ENCODE data around the gene BCL11B.

BCL11B gene

GRCh38 chr14:99203801-99204200 lies 68.2 kb downstream of the BCL11B start:
- no peaks in the 10 kb centered on the region for H3K4me1 ChIP-seq (ENCODE audit: control insufficient read depth, insufficient read depth, low read length)
- H3K4me3 ChIP-seq (ENCODE audit: low read length in 2 of 2), result no peak overlapping the region
- no peak overlapping the region for H3K9ac ChIP-seq (ENCODE audit: low read length in 2 of 2)
- no peak overlapping the region for H3K27ac ChIP-seq (ENCODE audit: low read length)
- no peaks in the 10 kb centered on the region for H3K9me3 ChIP-seq (ENCODE audit: control insufficient read depth in 2 of 2, low read length in 2 of 2)
- H3K27me3 ChIP-seq (ENCODE audit: control insufficient read depth in 1 of 2, insufficient read depth in 2 of 2, low read length in 2 of 2), result peaks cover 0 to 2% of the 10 kb centered on the region in 2 donors
- H3K36me3 ChIP-seq (ENCODE audit: control insufficient read depth in 2 of 2, insufficient read depth in 2 of 2, low read length in 2 of 2), result no peaks in the 10 kb centered on the region

GRCh38 chr14:99203080-99203479 lies 68.9 kb downstream of the BCL11B start:
- H3K9me3 ChIP-seq (ENCODE audit: control insufficient read depth in 2 of 2, low read length in 2 of 2), result no peaks in the 10 kb centered on the region
- H3K27ac ChIP-seq (ENCODE audit: low read length), result no peak overlapping the region
- no peak overlapping the region for H3K4me3 ChIP-seq (ENCODE audit: low read length in 2 of 2)
- H3K36me3 ChIP-seq (ENCODE audit: control insufficient read depth in 2 of 2, insufficient read depth in 2 of 2, low read length in 2 of 2), result no peaks in the 10 kb centered on the region
- H3K27me3 ChIP-seq (ENCODE audit: control insufficient read depth in 1 of 2, insufficient read depth in 2 of 2, low read length in 2 of 2), result peaks cover 0 to 2% of the 10 kb centered on the region in 2 donors
- H3K9ac ChIP-seq (ENCODE audit: low read length in 2 of 2), result no peak overlapping the region
- H3K4me1 ChIP-seq (ENCODE audit: control insufficient read depth, insufficient read depth, low read length), result no peaks in the 10 kb centered on the region

- Histone ChIP-seq H3K9me3 (ENCODE audit: control insufficient read depth in 2 of 2, low read length in 2 of 2) (no peaks in the 10 kb centered on the region), H3K4me3 (ENCODE audit: low read length in 2 of 2) (no peak overlapping the region), H3K9ac (ENCODE audit: low read length in 2 of 2) (no peak overlapping the region), H3K36me3 (ENCODE audit: control insufficient read depth in 2 of 2, insufficient read depth in 2 of 2, low read length in 2 of 2) (no peaks in the 10 kb centered on the region), H3K27me3 (ENCODE audit: control insufficient read depth in 1 of 2, insufficient read depth in 2 of 2, low read length in 2 of 2) (peaks cover 0 to 2% of the 10 kb centered on the region in 2 donors), H3K27ac (ENCODE audit: low read length) (no peak overlapping the region), H3K4me1 (ENCODE audit: control insufficient read depth, insufficient read depth, low read length) (no peaks in the 10 kb centered on the region)
Measured at GRCh38 chr14:99202516-99202915, 69.5 kb downstream of the BCL11B start.

- Histone ChIP-seq H3K27ac (ENCODE audit: low read length) (no peak overlapping the region), H3K9ac (ENCODE audit: low read length in 2 of 2) (no peak overlapping the region), H3K27me3 (ENCODE audit: control insufficient read depth in 1 of 2, insufficient read depth in 2 of 2, low read length in 2 of 2) (peaks cover 0 to 2% of the 10 kb centered on the region in 2 donors), H3K36me3 (ENCODE audit: control insufficient read depth in 2 of 2, insufficient read depth in 2 of 2, low read length in 2 of 2) (no peaks in the 10 kb centered on the region), H3K4me3 (ENCODE audit: low read length in 2 of 2) (no peak overlapping the region), H3K4me1 (ENCODE audit: control insufficient read depth, insufficient read depth, low read length) (no peaks in the 10 kb centered on the region), H3K9me3 (ENCODE audit: control insufficient read depth in 2 of 2, low read length in 2 of 2) (no peaks in the 10 kb centered on the region)
Measured at GRCh38 chr14:99201351-99202073, 70.5 kb downstream of the BCL11B start.

GRCh38 chr14:99200654-99201005 lies 71.4 kb downstream of the BCL11B start:
- H3K9me3 ChIP-seq (ENCODE audit: control insufficient read depth in 2 of 2, low read length in 2 of 2), result no peaks in the 10 kb centered on the region
- no peaks in the 10 kb centered on the region for H3K4me1 ChIP-seq (ENCODE audit: control insufficient read depth, insufficient read depth, low read length)

GRCh38 chr14:99199846-99200653 lies 71.9 kb downstream of the BCL11B start:
- no peaks in the 10 kb centered on the region for H3K9me3 ChIP-seq (ENCODE audit: control insufficient read depth in 2 of 2, low read length in 2 of 2)
- no peak overlapping the region for H3K4me3 ChIP-seq (ENCODE audit: low read length in 2 of 2)
- H3K27ac ChIP-seq (ENCODE audit: low read length), result no peak overlapping the region
- H3K4me1 ChIP-seq (ENCODE audit: control insufficient read depth, insufficient read depth, low read length), result no peaks in the 10 kb centered on the region
- no peaks in the 10 kb centered on the region for H3K36me3 ChIP-seq (ENCODE audit: control insufficient read depth in 2 of 2, insufficient read depth in 2 of 2, low read length in 2 of 2)
- peaks cover 0 to 2% of the 10 kb centered on the region in 2 donors for H3K27me3 ChIP-seq (ENCODE audit: control insufficient read depth in 1 of 2, insufficient read depth in 2 of 2, low read length in 2 of 2)
- H3K9ac ChIP-seq (ENCODE audit: low read length in 2 of 2), result no peak overlapping the region

More at GRCh38 chr14:99200654-99201005, 71.4 kb downstream of the BCL11B start:
- Histone ChIP-seq H3K36me3 (ENCODE audit: control insufficient read depth in 2 of 2, insufficient read depth in 2 of 2, low read length in 2 of 2) (no peaks in the 10 kb centered on the region), H3K27ac (ENCODE audit: low read length) (no peak overlapping the region), H3K9ac (ENCODE audit: low read length in 2 of 2) (no peak overlapping the region), H3K27me3 (ENCODE audit: control insufficient read depth in 1 of 2, insufficient read depth in 2 of 2, low read length in 2 of 2) (peaks cover 0 to 2% of the 10 kb centered on the region in 2 donors), H3K4me3 (ENCODE audit: low read length in 2 of 2) (no peak overlapping the region)

- Histone ChIP-seq H3K27me3 (ENCODE audit: control insufficient read depth in 1 of 2, insufficient read depth in 2 of 2, low read length in 2 of 2) (peaks cover 0 to 2% of the 10 kb centered on the region in 2 donors), H3K36me3 (ENCODE audit: control insufficient read depth in 2 of 2, insufficient read depth in 2 of 2, low read length in 2 of 2) (no peaks in the 10 kb centered on the region), H3K4me1 (ENCODE audit: control insufficient read depth, insufficient read depth, low read length) (no peaks in the 10 kb centered on the region), H3K9ac (ENCODE audit: low read length in 2 of 2) (no peak overlapping the region), H3K27ac (ENCODE audit: low read length) (no peak overlapping the region), H3K4me3 (ENCODE audit: low read length in 2 of 2) (no peak overlapping the region), H3K9me3 (ENCODE audit: control insufficient read depth in 2 of 2, low read length in 2 of 2) (no peaks in the 10 kb centered on the region)
Measured at GRCh38 chr14:99198746-99199502, 73.1 kb downstream of the BCL11B start.

- no peaks in the 10 kb centered on the region for H3K9me3 ChIP-seq (ENCODE audit: control insufficient read depth in 2 of 2, low read length in 2 of 2)
- no peaks in the 10 kb centered on the region for H3K36me3 ChIP-seq (ENCODE audit: control insufficient read depth in 2 of 2, insufficient read depth in 2 of 2, low read length in 2 of 2)
- no peaks in the 10 kb centered on the region for H3K27me3 ChIP-seq (ENCODE audit: control insufficient read depth in 1 of 2, insufficient read depth in 2 of 2, low read length in 2 of 2)
- no peak overlapping the region for H3K9ac ChIP-seq (ENCODE audit: low read length in 2 of 2)
- no peak overlapping the region for H3K4me3 ChIP-seq (ENCODE audit: low read length in 2 of 2)
- no peak overlapping the region for H3K27ac ChIP-seq (ENCODE audit: low read length)
- H3K4me1 ChIP-seq (ENCODE audit: control insufficient read depth, insufficient read depth, low read length), result peaks cover 11% of the 10 kb centered on the region
Measured at GRCh38 chr14:99196310-99196650, 75.7 kb downstream of the BCL11B start.

GRCh38 chr14:99195602-99196309 lies 76.2 kb downstream of the BCL11B start:
- no peaks in the 10 kb centered on the region for H3K27me3 ChIP-seq (ENCODE audit: control insufficient read depth in 1 of 2, insufficient read depth in 2 of 2, low read length in 2 of 2)
- no peaks in the 10 kb centered on the region for H3K9me3 ChIP-seq (ENCODE audit: control insufficient read depth in 2 of 2, low read length in 2 of 2)
- H3K36me3 ChIP-seq (ENCODE audit: control insufficient read depth in 2 of 2, insufficient read depth in 2 of 2, low read length in 2 of 2), result no peaks in the 10 kb centered on the region
- no peak overlapping the region for H3K4me3 ChIP-seq (ENCODE audit: low read length in 2 of 2)
- no peak overlapping the region for H3K27ac ChIP-seq (ENCODE audit: low read length)
- no peak overlapping the region for H3K9ac ChIP-seq (ENCODE audit: low read length in 2 of 2)
- H3K4me1 ChIP-seq (ENCODE audit: control insufficient read depth, insufficient read depth, low read length), result peaks cover 13% of the 10 kb centered on the region

GRCh38 chr14:99194736-99195135 lies 77.3 kb downstream of the BCL11B start:
- H3K27ac ChIP-seq (ENCODE audit: low read length), result no peak overlapping the region
- no peaks in the 10 kb centered on the region for H3K36me3 ChIP-seq (ENCODE audit: control insufficient read depth in 2 of 2, insufficient read depth in 2 of 2, low read length in 2 of 2)
- H3K9ac ChIP-seq (ENCODE audit: low read length in 2 of 2), result no peak overlapping the region
- H3K9me3 ChIP-seq (ENCODE audit: control insufficient read depth in 2 of 2, low read length in 2 of 2), result no peaks in the 10 kb centered on the region
- H3K27me3 ChIP-seq (ENCODE audit: control insufficient read depth in 1 of 2, insufficient read depth in 2 of 2, low read length in 2 of 2), result no peaks in the 10 kb centered on the region
- peaks cover 13% of the 10 kb centered on the region for H3K4me1 ChIP-seq (ENCODE audit: control insufficient read depth, insufficient read depth, low read length)
- H3K4me3 ChIP-seq (ENCODE audit: low read length in 2 of 2), result no peak overlapping the region

All from stomach smooth muscle (tissue), 2 donors.